Smooth muscle cell (in vitro differentiated cells): ENCODE data around the gene ABLIM2. TPM values are rescaled to one million over a fixed set of nuclear protein-coding genes. Genes with fewer than 3 reads are reported as not detected.

ENCODE experiments used
- DNase-seq: peaks from one replicate; lab custom pipeline; 2025; ENCODE audit not compliant: unreplicated experiment; lab: John Stamatoyannopoulos, UW
- H2AFZ ChIP-seq: fragments of 200-600 bp; sonication (generic); 2 replicates; pipeline ENCODE4 v1.6.0; 2016; ENCODE audit warnings: antibody characterized with exemption, low read depth, mild to moderate bottlenecking
- H3F3A ChIP-seq: fragments of 200-600 bp; sonication (generic); 2 replicates; pipeline ENCODE4 v1.6.0; 2017; ENCODE audit warnings: antibody characterized with exemption, low read depth
- H3K27ac ChIP-seq: fragments of 200-600 bp; sonication (generic); 2 replicates; pipeline ENCODE4 v1.5.1; 2016; ENCODE audit warnings: low read depth, mild to moderate bottlenecking
- H3K27me3 ChIP-seq: fragments of 200-600 bp; sonication (generic); 2 replicates; pipeline ENCODE4 v1.6.1; 2016; ENCODE audit warnings: low read depth, mild to moderate bottlenecking
- H3K36me3 ChIP-seq: fragments of 200-600 bp; sonication (generic); 2 replicates; pipeline ENCODE4 v1.5.1; 2016; ENCODE audit warnings: low read depth
- H3K4me1 ChIP-seq: fragments of 200-600 bp; sonication (generic); 2 replicates; pipeline ENCODE4 v1.5.1; 2016; ENCODE audit warnings: low read depth
- H3K4me2 ChIP-seq: fragments of 200-600 bp; sonication (generic); 2 replicates; pipeline ENCODE4 v1.6.0; 2016; ENCODE audit warnings: mild to moderate bottlenecking
- H3K4me3 ChIP-seq: fragments of 200-600 bp; sonication (generic); 2 replicates; pipeline ENCODE4 v1.5.1; 2016; ENCODE audit warnings: mild to moderate bottlenecking
- H3K79me2 ChIP-seq: fragments of 200-600 bp; sonication (generic); 2 replicates; pipeline ENCODE4 v1.6.0; 2016; ENCODE audit warnings: low read depth, mild to moderate bottlenecking
- H3K9ac ChIP-seq: fragments of 200-600 bp; sonication (generic); 2 replicates; pipeline ENCODE4 v1.6.0; 2016; ENCODE audit warnings: low read depth
- H3K9me3 ChIP-seq: fragments of 200-600 bp; sonication (generic); replicated peaks from 2 replicates; pipeline ENCODE4 v1.5.1; 2016; ENCODE audit warnings: low read depth
- H4K20me1 ChIP-seq: fragments of 200-600 bp; sonication (generic); 2 replicates; pipeline ENCODE4 v1.6.0; 2016; ENCODE audit warnings: low read depth
- WGBS: methylation state at CpG from one replicate; pipeline ENCODE4 v1.1.7; 2016; ENCODE audit warnings: low lambda C conversion rate; 5-methylcytosine and 5-hydroxymethylcytosine counted together
- polyA plus RNA-seq: library from polyadenylated mRNA; unstranded; fragments of >200 nt; fragmentation: Nextera tagmentation; extraction: Ambion mirVana; gene quantifications from 2 replicates; pipeline ENCODE4 v1.2.1, GENCODE V29; 2016
- total RNA-seq: library from RNA; depleted of rRNA; stranded (reverse); fragments of >200 nt; gene quantifications from 2 replicates; pipeline ENCODE4 v1.2.3, GENCODE V29; 2014
- TF ChIP-seq, protein P1 (sequence below): fragments of 200-600 bp; sonication (generic); IDR thresholded peaks from 2 replicates; pipeline ENCODE4 v1.5.1; 2017; ENCODE audit warnings: borderline replicate concordance, mild to moderate bottlenecking, antibody characterized with exemption; ENCODE audit not compliant: insufficient read depth, poor library complexity, severe bottlenecking

ABLIM2 gene
- total and polyA plus RNA-seq, 2 experiments from 2014 or later, result 0.08 TPM; not detected in 1

DNA sequence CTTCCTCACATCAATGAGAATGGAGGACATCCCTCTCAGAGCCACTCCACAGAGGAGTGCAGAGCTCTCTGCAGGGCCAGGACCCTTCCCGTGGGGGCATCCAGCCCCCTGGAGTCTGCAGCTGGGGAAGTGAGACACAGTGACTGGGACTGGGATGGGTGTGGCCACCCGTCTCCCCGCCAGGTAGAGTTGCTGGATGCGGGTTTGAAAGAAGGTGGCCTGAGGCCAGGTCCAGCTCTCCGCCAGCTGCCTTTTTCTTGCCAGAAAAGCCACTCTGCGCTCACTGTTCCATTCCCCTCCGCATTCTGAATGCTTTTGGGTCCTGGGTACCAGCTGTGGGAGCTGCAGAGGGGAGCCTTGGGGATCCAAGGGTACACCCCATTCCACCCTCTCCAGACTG, 82.6 kb downstream of the ABLIM2 start:
- H3K27ac ChIP-seq, result no peak overlapping the region
- WGBS, result 71% methylated on average over 7 of the region's 7 CpGs
- TF ChIP-seq, protein P1, sequence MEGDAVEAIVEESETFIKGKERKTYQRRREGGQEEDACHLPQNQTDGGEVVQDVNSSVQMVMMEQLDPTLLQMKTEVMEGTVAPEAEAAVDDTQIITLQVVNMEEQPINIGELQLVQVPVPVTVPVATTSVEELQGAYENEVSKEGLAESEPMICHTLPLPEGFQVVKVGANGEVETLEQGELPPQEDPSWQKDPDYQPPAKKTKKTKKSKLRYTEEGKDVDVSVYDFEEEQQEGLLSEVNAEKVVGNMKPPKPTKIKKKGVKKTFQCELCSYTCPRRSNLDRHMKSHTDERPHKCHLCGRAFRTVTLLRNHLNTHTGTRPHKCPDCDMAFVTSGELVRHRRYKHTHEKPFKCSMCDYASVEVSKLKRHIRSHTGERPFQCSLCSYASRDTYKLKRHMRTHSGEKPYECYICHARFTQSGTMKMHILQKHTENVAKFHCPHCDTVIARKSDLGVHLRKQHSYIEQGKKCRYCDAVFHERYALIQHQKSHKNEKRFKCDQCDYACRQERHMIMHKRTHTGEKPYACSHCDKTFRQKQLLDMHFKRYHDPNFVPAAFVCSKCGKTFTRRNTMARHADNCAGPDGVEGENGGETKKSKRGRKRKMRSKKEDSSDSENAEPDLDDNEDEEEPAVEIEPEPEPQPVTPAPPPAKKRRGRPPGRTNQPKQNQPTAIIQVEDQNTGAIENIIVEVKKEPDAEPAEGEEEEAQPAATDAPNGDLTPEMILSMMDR, result no peak
- H3K27me3 ChIP-seq, result no peaks in the 10 kb centered on the region
- H3K9me3 ChIP-seq, result no peaks in the 10 kb centered on the region
- no peaks in the 10 kb centered on the region for H4K20me1 ChIP-seq
- no peaks in the 10 kb centered on the region for H3F3A ChIP-seq
- H3K79me2 ChIP-seq, result no peaks in the 10 kb centered on the region
- no peak overlapping the region for H3K4me2 ChIP-seq
- no peak for DNase-seq
- no peak overlapping the region for H3K9ac ChIP-seq
- no peak overlapping the region for H2AFZ ChIP-seq
- peaks cover 4% of the 10 kb centered on the region for H3K4me1 ChIP-seq
- no peaks in the 10 kb centered on the region for H3K36me3 ChIP-seq
- no peak overlapping the region for H3K4me3 ChIP-seq

DNA sequence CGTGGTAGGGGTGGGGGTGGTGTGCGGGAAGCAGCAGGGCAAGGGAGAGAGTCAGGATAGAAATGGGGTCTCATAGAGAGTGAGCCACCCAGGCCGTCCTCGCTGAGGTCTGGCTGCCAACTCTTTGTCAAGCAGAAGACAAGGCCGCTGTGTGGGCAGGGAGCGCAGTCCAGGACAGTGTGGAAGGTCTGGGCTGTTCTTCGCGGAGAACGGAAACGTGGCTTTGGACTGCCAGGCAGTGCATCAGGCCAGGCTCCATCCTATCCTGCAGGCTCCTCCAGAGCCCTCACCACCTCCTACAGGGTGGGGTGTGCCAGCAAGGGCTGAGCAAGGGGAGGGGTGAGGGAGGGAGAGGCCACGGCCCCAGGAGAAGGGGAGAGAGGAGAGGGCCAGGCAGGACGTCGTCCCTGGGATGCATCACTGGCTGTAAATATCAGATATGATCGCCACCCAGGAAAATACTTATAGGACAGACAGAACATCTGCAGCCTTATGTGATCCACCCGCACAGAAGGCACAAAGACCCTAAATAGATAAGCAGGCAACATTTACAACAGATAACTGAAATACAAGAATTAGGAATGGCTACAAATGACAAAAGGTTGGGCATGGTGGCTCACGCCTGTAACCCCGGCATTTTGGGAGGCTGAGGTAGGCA, 85.3 kb downstream of the ABLIM2 start:
- 88% methylated on average over 16 of the region's 17 CpGs for WGBS
- Histone ChIP-seq H3K27me3 (no peaks in the 10 kb centered on the region), H3K4me1 (peaks cover 4% of the 10 kb centered on the region), H3K4me3 (no peak overlapping the region), H3K9me3 (no peaks in the 10 kb centered on the region), H3K36me3 (no peaks in the 10 kb centered on the region), H2AFZ (no peak overlapping the region), H3K9ac (no peak overlapping the region), H3F3A (no peaks in the 10 kb centered on the region), H3K79me2 (no peaks in the 10 kb centered on the region), H3K4me2 (no peak overlapping the region), H4K20me1 (no peaks in the 10 kb centered on the region), H3K27ac (no peak overlapping the region)
- DNase-seq, result no peak
- TF ChIP-seq, protein P1, result no peak

DNA sequence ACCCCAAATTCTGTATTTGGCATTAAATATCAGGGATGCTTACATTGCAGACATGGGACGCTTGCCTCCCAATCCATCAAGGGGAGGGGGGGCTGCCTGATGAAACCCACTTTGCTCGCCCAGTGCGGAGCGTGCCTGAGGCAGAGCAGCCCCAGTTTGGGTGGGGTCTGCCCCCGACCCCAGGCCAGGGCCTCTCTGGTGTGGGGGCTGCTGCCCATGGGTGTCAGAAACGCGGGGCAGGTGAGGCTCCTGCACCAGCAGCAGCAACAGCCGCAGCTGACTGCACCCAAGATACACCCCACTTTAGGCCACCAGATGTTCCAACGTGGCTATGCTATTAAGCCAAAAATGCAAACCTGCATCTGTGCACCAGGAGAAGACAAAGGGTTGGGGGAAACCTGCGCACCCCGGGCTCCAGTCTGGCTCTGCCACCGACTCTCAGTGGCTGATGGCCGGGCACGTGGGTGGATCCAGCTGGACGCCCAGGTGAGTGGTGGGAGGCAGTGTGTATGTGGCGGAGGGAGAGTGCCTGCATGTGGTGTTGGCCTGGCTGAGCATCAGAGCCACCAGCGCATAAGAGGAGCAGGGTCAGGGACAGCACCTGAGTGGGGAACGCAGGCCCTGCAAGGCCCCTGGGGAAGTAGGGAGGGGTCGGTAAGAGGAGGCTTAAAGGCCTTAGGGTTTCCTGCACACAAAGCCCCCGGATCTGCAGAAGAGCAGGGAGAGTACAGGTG, 86.2 kb downstream of the ABLIM2 start:
- no peaks in the 10 kb centered on the region for H4K20me1 ChIP-seq
- no peak for DNase-seq

More for the DNA sequence above, 86.2 kb downstream of the ABLIM2 start:
- no peak overlapping the region for H2AFZ ChIP-seq
- no peaks in the 10 kb centered on the region for H3K79me2 ChIP-seq
- no peak overlapping the region for H3K4me3 ChIP-seq
- H3K4me1 ChIP-seq, result peaks cover 4% of the 10 kb centered on the region
- H3F3A ChIP-seq, result no peaks in the 10 kb centered on the region
- TF ChIP-seq, protein P1, result no peak
- H3K27ac ChIP-seq, result no peak overlapping the region
- no peaks in the 10 kb centered on the region for H3K27me3 ChIP-seq
- H3K9me3 ChIP-seq, result no peaks in the 10 kb centered on the region
- WGBS, result 92% methylated on average over 20 of the region's 20 CpGs
- H3K4me2 ChIP-seq, result no peak overlapping the region
- H3K36me3 ChIP-seq, result no peaks in the 10 kb centered on the region
- H3K9ac ChIP-seq, result no peak overlapping the region
